GM19395 (cell line): Measurements from ENCODE around the gene DIS3L2.

Source experiments
- ATAC-seq: cut with Tn5 transposase; IDR thresholded peaks from one replicate; pipeline ENCODE4 v1.9.1; 2021; ENCODE audit warnings: mild to moderate bottlenecking, moderate library complexity; ENCODE audit not compliant: unreplicated experiment

The DIS3L2 gene

GRCh38 chr2:232052591-232052990 lies 91.1 kb downstream of the DIS3L2 start:
- no peak for ATAC-seq

GRCh38 chr2:232053777-232054176 lies 92.3 kb downstream of the DIS3L2 start:
- ATAC-seq = no peak

GRCh38 chr2:232058063-232058877 lies 96.8 kb downstream of the DIS3L2 start:
- no peak for ATAC-seq

- no peak for ATAC-seq
These were observed 97.4 kb downstream of the DIS3L2 start for GRCh38 chr2:232058931-232059330.

GRCh38 chr2:232061265-232061664 lies 99.8 kb downstream of the DIS3L2 start:
- ATAC-seq = no peak

GRCh38 chr2:232073026-232073425 lies 111.5 kb downstream of the DIS3L2 start:
- no peak for ATAC-seq

- ATAC-seq = no peak
These were observed 112.2 kb downstream of the DIS3L2 start for GRCh38 chr2:232073699-232074098.

GRCh38 chr2:232075080-232075479 lies 113.6 kb downstream of the DIS3L2 start:
- no peak for ATAC-seq

- ATAC-seq = no peak
These were observed 114.3 kb downstream of the DIS3L2 start for GRCh38 chr2:232075859-232076258.

- ATAC-seq = no peak
These were observed 114.8 kb downstream of the DIS3L2 start for GRCh38 chr2:232076272-232076671.

- no peak for ATAC-seq
These were observed 115.2 kb downstream of the DIS3L2 start for GRCh38 chr2:232076736-232077135.

GRCh38 chr2:232085164-232085563 lies 123.7 kb downstream of the DIS3L2 start:
- ATAC-seq = no peak

- no peak for ATAC-seq
These were observed 124.4 kb downstream of the DIS3L2 start for GRCh38 chr2:232085826-232086425.

GRCh38 chr2:232088771-232089170 lies 127.3 kb downstream of the DIS3L2 start:
- no peak for ATAC-seq

GRCh38 chr2:232094201-232094600 lies 132.7 kb downstream of the DIS3L2 start:
- ATAC-seq = no peak

GRCh38 chr2:232094883-232095282 lies 133.4 kb downstream of the DIS3L2 start:
- no peak for ATAC-seq

GRCh38 chr2:232097260-232097659 lies 135.7 kb downstream of the DIS3L2 start:
- no peak for ATAC-seq

- ATAC-seq = no peak
These were observed 136.2 kb downstream of the DIS3L2 start for GRCh38 chr2:232097758-232098157.

GRCh38 chr2:232102380-232102779 lies 140.9 kb downstream of the DIS3L2 start:
- no peak for ATAC-seq

- ATAC-seq = no peak
These were observed 141.7 kb downstream of the DIS3L2 start for GRCh38 chr2:232103140-232103737.

GRCh38 chr2:232104076-232104646 lies 142.6 kb downstream of the DIS3L2 start:
- ATAC-seq = no peak

- ATAC-seq = no peak
These were observed 150.0 kb downstream of the DIS3L2 start for GRCh38 chr2:232111551-232111950.
